ENCODE measurements around the gene FHL3. TPM values are rescaled to one million over a fixed set of nuclear protein-coding genes. Genes with fewer than 3 reads are reported as not detected.

FHL3 gene
- total and polyA plus RNA-seq, 2 of the 8 experiments (the other 6 are each of a cell fraction or from before 2014, with no cell fraction given): 14.3 to 35.6 TPM

DNA sequence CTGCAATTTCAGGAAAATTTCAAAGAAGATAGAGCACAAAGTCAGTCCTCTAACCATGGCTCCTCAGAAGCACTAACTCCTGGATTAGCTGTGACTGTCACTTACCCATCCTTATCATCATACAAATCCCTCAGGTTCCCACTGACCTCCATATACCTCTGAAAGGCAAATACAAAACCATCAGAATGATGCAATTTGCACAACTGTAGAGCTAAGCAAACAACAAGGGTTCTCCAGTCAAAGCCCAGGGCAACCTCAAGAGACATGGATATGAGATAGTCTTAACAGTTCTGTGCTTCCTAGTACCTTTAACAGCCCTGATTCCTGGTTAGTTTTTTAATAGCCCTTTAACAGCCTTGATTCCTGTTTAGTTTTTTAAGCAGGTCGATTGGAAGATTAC lies 17.6 kb downstream of the FHL3 start:
- H2BK15ac ChIP-seq (ENCODE audit: low read length): no peak overlapping the region
- H3K4me2 ChIP-seq (ENCODE audit: insufficient read depth in 1 of 2, low read depth in 2 of 2, low read length in 2 of 2): no peak overlapping the region; a peak in 1 of 4 replicates
- DNase-seq (ENCODE audit: low read depth in 1 of 2, low spot score in 2 of 2): no peak
- peaks cover 0 to 26% of the 10 kb centered on the region in 2 experiments; a peak in 2 of 4 replicates for H3K79me2 ChIP-seq (ENCODE audit: control insufficient read depth in 1 of 2, insufficient read depth in 2 of 2, low read length in 2 of 2)
- H4K8ac ChIP-seq (ENCODE audit: extremely low read depth, insufficient read depth, low read length): no peak overlapping the region
- no peak overlapping the region for H4K91ac ChIP-seq (replicated peaks; ENCODE audit: insufficient read length, low read length)
- H3K9ac ChIP-seq (replicated peaks in 1 of 4; ENCODE audit: extremely low read depth in 1 of 4, low read depth in 3 of 4, low read length in 3 of 4): no peak overlapping the region; a peak in 1 of 7 replicates
- FAIRE-seq: no peak
- no peak overlapping the region for H2AK5ac ChIP-seq (ENCODE audit: low read depth, low read length)
- ChIA-PET POLR2A (ENCODE audit: partially characterized antibody) (interaction anchor here (0.8 to 1.9 kb wide), 3 partner anchors 9 to 19 kb away, joined by 3 to 5 read pairs (median 3); no protein-coding TSS in a partner anchor), CTCF (ENCODE audit: partially characterized antibody) (interaction anchor here (0.7 to 1.2 kb wide), 8 partner anchors 9 to 847 kb away, joined by 3 to 6 read pairs (median 4); no protein-coding TSS in a partner anchor)
- no peaks in the 10 kb centered on the region; the same call in 1 of the 2 replicates for H3K23me2 ChIP-seq (ENCODE audit: low read depth, low read length)
- H3K56ac ChIP-seq (replicated peaks; ENCODE audit: insufficient read length, low read depth, low read length): no peak overlapping the region
- H3K4me1 ChIP-seq (replicated peaks in 1 of 4; ENCODE audit: control insufficient read depth in 3 of 4, insufficient read depth in 4 of 4, low read length in 3 of 4): no peaks in the 10 kb centered on the region; a peak in 1 of 7 replicates
- peaks cover 23 to 48% (median 43%) of the 10 kb centered on the region in 4 experiments; a peak in 7 of 8 replicates for H3K36me3 ChIP-seq (ENCODE audit: control insufficient read depth in 2 of 4, insufficient read depth in 4 of 4, low read length in 3 of 4)
- WGBS, 2 experiments (ENCODE audit: extremely low coverage in 1 of 2, insufficient coverage in 1 of 2, insufficient read length in 1 of 2, insufficient replicate concordance in 2 of 2, low coverage in 1 of 2, low lambda C conversion rate in 2 of 2, missing lambda C conversion rate in 1 of 2): 72% methylated on average over 1 of the region's 1 CpG; no CpG with 5 or more reads in 1 of the 2 experiments
- H3K14ac ChIP-seq (ENCODE audit: insufficient read length): no peak overlapping the region
- no peak overlapping the region for H3K27ac ChIP-seq (ENCODE audit: low read depth, low read length)
- H3K4ac ChIP-seq (replicated peaks; ENCODE audit: insufficient read length, low read depth, low read length): no peak overlapping the region
- H2BK5ac ChIP-seq (ENCODE audit: low read depth, low read length): no peak overlapping the region
- H3K23ac ChIP-seq (ENCODE audit: insufficient read length): no peak overlapping the region
- no peaks in the 10 kb centered on the region for H3K79me1 ChIP-seq (ENCODE audit: low read depth, low read length)
- no peak overlapping the region for H3K4me3 ChIP-seq (ENCODE audit: extremely low read depth in 1 of 4, insufficient read depth in 2 of 4, low read depth in 3 of 4, low read length in 4 of 4)
- H4K20me1 ChIP-seq (replicated peaks in 1 of 2; ENCODE audit: control insufficient read depth in 1 of 2, insufficient read depth in 2 of 2, low read length in 2 of 2): peaks cover 0 to 6% of the 10 kb centered on the region in 2 experiments
- H2BK120ac ChIP-seq (replicated peaks; ENCODE audit: low read depth, low read length): no peak overlapping the region
- H2BK12ac ChIP-seq (ENCODE audit: low read depth, low read length): no peak overlapping the region
- H2BK20ac ChIP-seq (ENCODE audit: low read length): no peak overlapping the region
- H3K27me3 ChIP-seq (replicated peaks in 1 of 4; ENCODE audit: control insufficient read depth in 3 of 4, extremely low read depth in 1 of 4, insufficient read depth in 3 of 4, low read length in 3 of 4): no peaks in the 10 kb centered on the region
- no peaks in the 10 kb centered on the region for H3K9me3 ChIP-seq (ENCODE audit: insufficient read depth in 2 of 2, low read depth in 1 of 2, low read length in 1 of 2)
- H2AFZ ChIP-seq (ENCODE audit: low read length): no peak overlapping the region
- no peak overlapping the region for H4K5ac ChIP-seq (ENCODE audit: insufficient read length, low read depth, low read length)
- no peak overlapping the region for H3K18ac ChIP-seq (ENCODE audit: extremely low read depth, low read length)
- no peak for TF ChIP-seq NANOG (IDR thresholded peaks at IDR 0.05; ENCODE audit: insufficient read depth, low read depth, low read length, poor library complexity, severe bottlenecking)
- no peak for TF ChIP-seq KDM5A (IDR thresholded peaks at IDR 0.05; ENCODE audit: low read length)
- no peak for TF ChIP-seq CHD2 (IDR thresholded peaks at IDR 0.05; ENCODE audit: low read length)
